GM18870 (cell line): ENCODE data around the gene FBXW7.
A peak's percentile ranks its signal among the peaks of the same experiment; 100 is the strongest.
"Not testable (repeated sequence)": the region's sequence is repeated elsewhere in the genome, so short reads cannot be mapped to it uniquely, and the experiment has no call there.

Experiments used
- ATAC-seq: cut with Tn5 transposase; IDR thresholded peaks from one replicate; pipeline ENCODE4 v1.9.1; 2021; ENCODE audit warnings: moderate library complexity; ENCODE audit not compliant: unreplicated experiment

Gene FBXW7

GRCh38 chr4:152545088-152545487, 9.2 kb upstream of the FBXW7 start:
- ATAC-seq = no peak

- not testable (repeated sequence) for ATAC-seq
Observed at GRCh38 chr4:152544533-152544932, 8.6 kb upstream of the FBXW7 start.

GRCh38 chr4:152540941-152541340, 5.0 kb upstream of the FBXW7 start:
- no peak for ATAC-seq

GRCh38 chr4:152540293-152540674, 4.4 kb upstream of the FBXW7 start:
- no peak for ATAC-seq

GRCh38 chr4:152539556-152540292, 3.8 kb upstream of the FBXW7 start:
- no peak for ATAC-seq

- ATAC-seq = no peak
Observed at GRCh38 chr4:152537881-152538280, 2.0 kb upstream of the FBXW7 start.

GRCh38 chr4:152536545-152537182, 772 bp upstream of the FBXW7 start:
- ATAC-seq = peak; percentile 25

- peak; percentile 8 for ATAC-seq
Observed at GRCh38 chr4:152535360-152535902, 461 bp downstream of the FBXW7 start.

GRCh38 chr4:152534541-152535359, 1.1 kb downstream of the FBXW7 start:
- no peak for ATAC-seq

GRCh38 chr4:152531479-152531878, 4.4 kb downstream of the FBXW7 start:
- ATAC-seq = no peak

- no peak for ATAC-seq
Observed at GRCh38 chr4:152530600-152530999, 5.3 kb downstream of the FBXW7 start.

- ATAC-seq = no peak
Observed at GRCh38 chr4:152529880-152530279, 6.0 kb downstream of the FBXW7 start.

- no peak for ATAC-seq
Observed at GRCh38 chr4:152528060-152528459, 7.8 kb downstream of the FBXW7 start.

GRCh38 chr4:152525878-152526277, 10.0 kb downstream of the FBXW7 start:
- peak; percentile 46 for ATAC-seq

- no peak for ATAC-seq
Observed at GRCh38 chr4:152524427-152524826, 11.5 kb downstream of the FBXW7 start.

GRCh38 chr4:152523731-152524130, 12.2 kb downstream of the FBXW7 start:
- ATAC-seq = no peak

GRCh38 chr4:152522754-152523153, 13.1 kb downstream of the FBXW7 start:
- no peak for ATAC-seq

- no peak for ATAC-seq
Observed at GRCh38 chr4:152522245-152522644, 13.6 kb downstream of the FBXW7 start.

- ATAC-seq = no peak
Observed at GRCh38 chr4:152516156-152516555, 19.7 kb downstream of the FBXW7 start.

- no peak for ATAC-seq
Observed at GRCh38 chr4:152515678-152516077, 20.2 kb downstream of the FBXW7 start.

- ATAC-seq = no peak
Observed at GRCh38 chr4:152514356-152514755, 21.5 kb downstream of the FBXW7 start.
